ENCODE results near the gene SCAP.

- TF ChIP-seq EZH2phosphoT487 (IDR thresholded peaks at IDR 0.05; ENCODE audit: borderline replicate concordance, low read depth) (no peak), REST (IDR thresholded peaks at IDR 0.05; ENCODE audit: low read depth, low read length) (no peak), MXI1 (IDR thresholded peaks at IDR 0.05; ENCODE audit: low read depth, low read length) (no peak), FOXM1 (IDR thresholded peaks at IDR 0.05; ENCODE audit: low read depth) (no peak), CTCF (IDR thresholded peaks at IDR 0.05) (no peak), TEAD4 (IDR thresholded peaks at IDR 0.05; ENCODE audit: borderline replicate concordance, insufficient read depth) (no peak), TAF1 (IDR thresholded peaks at IDR 0.05; ENCODE audit: borderline replicate concordance, low read depth, low read length) (no peak), USF2 (IDR thresholded peaks at IDR 0.05; ENCODE audit: borderline replicate concordance, low read depth, low read length) (no peak), FOSL2 (IDR thresholded peaks at IDR 0.05; ENCODE audit: borderline replicate concordance, low read depth) (no peak), YY1 (IDR thresholded peaks at IDR 0.05; ENCODE audit: low read depth) (no peak), CHD2 (IDR thresholded peaks at IDR 0.05; ENCODE audit: low read length, partially characterized antibody) (no peak), RAD21 (IDR thresholded peaks at IDR 0.05; ENCODE audit: low read length) (no peak), FOXJ3 (CRISPR knock-in tag; IDR thresholded peaks at IDR 0.05) (no peak), ELF1 (IDR thresholded peaks at IDR 0.05) (no peak)
Measured at GRCh38 chr3:47409688-47410416, 65.9 kb downstream of the SCAP start.

Data from SK-N-SH (cell line).